GM10266 (cell line): ENCODE measurements around the gene SLC26A8.

Experiments
- DNase-seq: peaks from one replicate; pipeline ENCODE4 v3.0.0; 2012; ENCODE audit errors: extremely low spot score
- TF ChIP-seq, protein P1 (sequence below): IDR thresholded peaks from 2 replicates; pipeline ENCODE4 v1.5.1; 2012; ENCODE audit warnings: mild to moderate bottlenecking, low read depth; ENCODE audit not compliant: control insufficient read depth, insufficient read depth; ENCODE audit errors: missing control alignments

SLC26A8 gene

DNA sequence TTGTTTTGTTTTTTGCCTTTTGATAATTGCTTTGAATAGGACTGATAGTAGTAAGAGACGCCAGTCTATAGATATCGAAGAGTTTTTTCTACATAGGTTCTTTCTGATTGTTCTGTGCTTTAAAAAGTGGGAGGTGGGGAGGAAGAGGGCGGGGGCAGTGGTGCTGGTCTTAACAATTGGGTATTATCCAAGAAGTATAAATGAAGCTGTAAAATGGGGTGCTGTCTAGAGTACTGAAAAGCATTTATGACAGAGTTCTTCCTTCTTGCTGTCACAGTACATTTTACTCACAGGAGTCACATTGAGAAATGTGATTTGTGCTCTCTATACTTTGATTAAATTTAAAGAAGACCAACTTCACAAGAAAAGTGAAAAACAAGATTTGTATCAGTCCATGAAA is 44.1 kb upstream of the SLC26A8 start:
- TF ChIP-seq, protein P1, sequence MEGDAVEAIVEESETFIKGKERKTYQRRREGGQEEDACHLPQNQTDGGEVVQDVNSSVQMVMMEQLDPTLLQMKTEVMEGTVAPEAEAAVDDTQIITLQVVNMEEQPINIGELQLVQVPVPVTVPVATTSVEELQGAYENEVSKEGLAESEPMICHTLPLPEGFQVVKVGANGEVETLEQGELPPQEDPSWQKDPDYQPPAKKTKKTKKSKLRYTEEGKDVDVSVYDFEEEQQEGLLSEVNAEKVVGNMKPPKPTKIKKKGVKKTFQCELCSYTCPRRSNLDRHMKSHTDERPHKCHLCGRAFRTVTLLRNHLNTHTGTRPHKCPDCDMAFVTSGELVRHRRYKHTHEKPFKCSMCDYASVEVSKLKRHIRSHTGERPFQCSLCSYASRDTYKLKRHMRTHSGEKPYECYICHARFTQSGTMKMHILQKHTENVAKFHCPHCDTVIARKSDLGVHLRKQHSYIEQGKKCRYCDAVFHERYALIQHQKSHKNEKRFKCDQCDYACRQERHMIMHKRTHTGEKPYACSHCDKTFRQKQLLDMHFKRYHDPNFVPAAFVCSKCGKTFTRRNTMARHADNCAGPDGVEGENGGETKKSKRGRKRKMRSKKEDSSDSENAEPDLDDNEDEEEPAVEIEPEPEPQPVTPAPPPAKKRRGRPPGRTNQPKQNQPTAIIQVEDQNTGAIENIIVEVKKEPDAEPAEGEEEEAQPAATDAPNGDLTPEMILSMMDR: no peak
- no peak for DNase-seq

DNA sequence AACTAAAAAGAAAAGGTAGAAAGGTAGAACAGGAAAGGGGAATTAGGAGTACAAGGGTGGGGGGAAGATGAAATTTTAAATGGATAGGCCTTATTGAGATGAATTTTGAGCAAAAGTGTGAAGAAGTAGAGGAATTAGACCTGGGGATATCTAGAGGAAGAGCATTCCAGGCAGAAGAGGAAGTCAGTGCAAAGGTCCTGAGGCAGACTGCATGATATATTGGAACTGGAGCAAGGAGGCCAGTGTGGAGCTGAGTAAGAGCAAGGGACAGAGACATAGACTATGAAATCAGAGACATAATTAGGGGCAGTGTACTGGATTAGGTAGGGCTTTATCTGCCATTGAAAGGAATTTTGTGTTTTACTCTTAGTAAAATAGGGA is 43.6 kb upstream of the SLC26A8 start:
- DNase-seq: no peak
- TF ChIP-seq, protein P1: no peak

DNA sequence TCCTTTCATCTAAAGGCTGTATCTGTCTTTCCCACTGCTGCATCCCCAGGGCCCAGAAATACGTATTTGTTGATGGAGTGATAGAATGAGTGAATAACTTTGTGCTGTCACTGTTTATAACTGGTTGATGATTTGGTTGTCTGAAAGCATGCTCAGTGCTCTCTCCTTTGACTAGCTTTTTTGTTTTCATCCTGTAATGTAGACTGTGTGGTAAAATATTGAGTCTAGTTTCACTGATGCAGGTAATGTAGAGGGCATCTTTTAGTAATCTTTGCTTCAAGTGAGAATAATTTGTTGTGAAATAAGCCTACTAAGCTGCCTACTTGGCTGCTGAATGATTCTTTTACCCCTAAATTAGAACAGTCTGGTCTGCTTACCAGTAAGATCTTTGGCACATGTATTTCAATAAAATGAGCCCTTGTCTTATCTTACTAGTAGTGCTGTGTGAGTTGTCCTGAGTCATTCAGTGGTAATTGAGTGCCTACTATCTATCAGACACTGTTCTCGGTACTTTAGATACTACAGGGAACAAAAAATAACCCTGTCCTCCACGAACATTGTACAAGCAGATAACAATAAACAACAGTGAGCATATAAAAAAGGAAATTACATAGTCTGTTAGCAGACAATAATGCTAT is 43.1 kb upstream of the SLC26A8 start:
- TF ChIP-seq, protein P1: no peak
- no peak for DNase-seq

DNA sequence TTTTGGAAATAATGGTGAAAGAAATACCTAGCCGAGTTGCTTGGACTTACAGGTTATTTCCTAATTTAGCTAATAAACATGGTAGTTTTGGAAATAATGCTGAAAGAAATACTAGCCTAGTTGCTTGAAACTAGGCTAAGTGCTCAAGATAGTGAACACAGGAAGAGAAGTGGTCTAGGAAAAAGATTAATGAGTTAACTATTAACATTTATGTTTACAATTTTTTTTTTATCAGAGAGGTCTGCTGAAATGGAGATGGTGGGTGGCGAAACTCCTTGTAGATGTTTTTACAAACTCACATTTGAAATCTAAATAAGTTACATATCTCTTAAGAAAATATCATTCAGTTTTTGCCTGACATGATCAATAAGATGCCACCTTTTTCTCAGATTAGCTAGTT is 42.4 kb upstream of the SLC26A8 start:
- no peak for DNase-seq
- TF ChIP-seq, protein P1: no peak

DNA sequence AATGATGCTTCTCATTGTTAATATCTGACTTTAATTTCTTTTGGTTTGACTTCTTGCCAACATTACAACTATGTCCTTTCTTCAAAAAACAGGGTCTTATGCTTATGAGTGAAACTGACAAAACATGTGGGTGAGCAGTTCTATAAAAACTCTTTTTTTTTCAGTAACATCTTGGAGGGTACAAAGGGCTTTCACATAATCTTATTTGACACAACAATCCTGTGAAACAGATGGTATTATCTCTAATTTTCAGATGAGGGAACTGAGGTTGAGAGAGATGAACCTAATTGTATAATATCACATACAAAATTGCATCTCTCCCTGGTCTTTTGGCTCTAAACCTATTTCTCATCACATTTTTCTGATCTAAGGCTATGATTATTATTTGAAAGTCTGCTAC is 41.5 kb upstream of the SLC26A8 start:
- TF ChIP-seq, protein P1: no peak
- no peak for DNase-seq

DNA sequence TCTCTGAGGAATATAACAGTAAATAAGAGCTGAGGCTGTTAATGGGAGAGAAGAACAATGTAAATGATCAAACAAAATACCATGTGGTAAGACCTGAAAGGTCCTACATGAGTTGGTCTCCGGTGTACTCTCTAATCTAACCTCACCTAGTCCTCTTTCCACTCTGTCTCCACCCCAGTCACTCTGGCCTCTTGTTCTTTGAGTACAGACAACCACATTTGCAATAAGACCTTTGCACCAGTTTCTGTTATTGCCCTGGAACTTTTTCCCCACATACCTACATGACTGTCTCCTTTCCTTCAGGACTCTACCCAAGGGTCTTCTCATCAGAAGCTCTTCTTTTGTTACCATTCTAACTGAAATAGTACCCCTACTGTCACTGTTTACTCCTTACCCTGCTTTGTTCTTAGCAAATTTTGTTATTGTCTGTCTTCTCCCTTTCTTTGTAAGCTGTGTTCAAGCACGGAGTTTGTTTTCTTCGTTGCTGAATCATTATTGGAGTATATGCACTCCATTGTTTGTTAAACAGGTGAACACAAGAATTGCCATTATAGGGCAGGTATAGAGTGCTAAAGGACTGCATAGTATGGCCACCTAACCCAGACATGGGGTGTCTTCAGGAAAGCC is 40.4 kb upstream of the SLC26A8 start:
- TF ChIP-seq, protein P1: no peak
- no peak for DNase-seq

DNA sequence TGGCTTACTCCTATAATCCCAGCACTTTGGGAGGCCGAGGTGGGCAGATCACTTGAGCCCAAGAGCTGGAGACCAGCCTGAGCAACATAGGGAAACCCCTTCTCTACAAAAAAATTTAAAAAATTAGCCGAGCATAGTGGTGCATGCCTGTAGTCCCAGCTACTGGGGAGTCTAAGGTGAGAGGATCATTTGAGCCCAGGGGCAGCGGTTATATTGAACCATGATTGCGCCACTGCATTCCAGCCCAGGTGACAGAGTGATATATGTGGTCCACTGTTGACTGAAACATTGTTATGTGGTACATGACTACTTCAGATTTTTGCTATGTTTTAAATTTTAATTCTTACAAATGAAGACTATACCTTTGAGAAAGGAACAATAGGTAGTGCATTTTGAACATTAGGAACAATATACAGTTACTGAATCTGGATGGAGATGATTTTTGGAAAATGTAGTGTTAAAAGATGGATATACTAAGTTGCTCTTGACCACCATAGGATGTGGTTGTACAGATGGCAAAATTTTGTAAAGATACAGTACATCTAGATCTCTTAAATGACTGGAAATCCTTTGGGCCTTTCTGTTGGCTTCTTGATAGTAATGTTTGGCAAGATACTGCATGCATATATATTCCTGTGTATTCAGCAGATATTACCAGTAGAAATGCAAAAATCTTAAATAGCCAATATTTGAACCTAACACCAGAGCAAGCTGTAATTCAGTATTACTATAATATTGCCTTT is 39.0 kb upstream of the SLC26A8 start:
- TF ChIP-seq, protein P1: no peak
- DNase-seq: no peak
